SK-N-SH (cell line): ENCODE results near the gene ASIC2. TPM values are rescaled to one million over a fixed set of nuclear protein-coding genes. Genes with fewer than 3 reads are reported as not detected.

Source experiments
- CTCF ChIA-PET: fragments of 300-600, 350-600 bp; formaldehyde crosslinking; extraction: SDS; loops from one replicate; lab custom pipeline; 2021; lab: Yijun Ruan, JAX
- POLR2A ChIA-PET: fragments of 350-600 bp; sonication (Branson Sonifier 250); formaldehyde crosslinking; extraction: SDS; loops from one replicate; lab custom pipeline; 2020; ENCODE audit warnings: antibody characterized with exemption, inconsistent platforms; lab: Yijun Ruan, JAX
- DNase-seq: peaks from one replicate; pipeline ENCODE4 v3.0.0; 2012
- H2AFZ ChIP-seq: fragments of 200-600 bp; sonication (generic); 2 replicates; pipeline ENCODE4 v1.8.1; 2016; ENCODE audit warnings: antibody characterized with exemption, mild to moderate bottlenecking, low read depth
- H3F3A ChIP-seq: fragments of 200-600 bp; sonication (generic); replicated peaks from 2 replicates; pipeline ENCODE3; 2016; ENCODE audit warnings: antibody characterized with exemption, mild to moderate bottlenecking; ENCODE audit not compliant: insufficient read depth
- H3K27ac ChIP-seq, 2 experiments: fragments of 200-500 bp in 1 of 2; fragments of 200-600 bp in 1 of 2; sonication (Bioruptor generic) in 1 of 2; sonication (generic), shearing (Covaris generic) in 1 of 2; 2 replicates each; pipeline versions ENCODE4 v1.5.1 to v1.6.1; 2014 to 2016; ENCODE audit warnings: low read depth in 2 of 2, inconsistent platforms in 1 of 2, low read length in 1 of 2, mild to moderate bottlenecking in 1 of 2, mixed read lengths in 1 of 2
- H3K27me3 ChIP-seq: fragments of 200-600 bp; sonication (generic), shearing (Covaris generic); 2 replicates; pipeline ENCODE4 v1.6.1; 2016; ENCODE audit warnings: mixed run types; ENCODE audit not compliant: insufficient read depth
- H3K36me3 ChIP-seq, 2 experiments: fragments of 200-500 bp in 1 of 2; fragments of 200-600 bp in 1 of 2; sonication (Bioruptor generic) in 1 of 2; sonication (generic) in 1 of 2; replicated peaks in 1 of 2; 2 replicates each; pipeline versions ENCODE3 to v1.5.1; 2014 to 2016; ENCODE audit warnings: low read length in 1 of 2, mild to moderate bottlenecking in 1 of 2; ENCODE audit not compliant: insufficient read depth in 2 of 2, control insufficient read depth in 1 of 2
- H3K4me1 ChIP-seq, 2 experiments: fragments of 200-500 bp in 1 of 2; fragments of 200-600 bp in 1 of 2; sonication (Bioruptor generic) in 1 of 2; sonication (generic), shearing (Covaris generic) in 1 of 2; 2 replicates each; pipeline versions ENCODE4 v1.5.1 to v1.6.1; 2014 to 2016; ENCODE audit warnings: low read depth in 1 of 2, low read length in 1 of 2, mixed run types in 1 of 2; ENCODE audit not compliant: insufficient read depth in 2 of 2, control insufficient read depth in 1 of 2
- H3K4me2 ChIP-seq: fragments of 200-600 bp; sonication (generic), shearing (Covaris generic); 2 replicates; pipeline ENCODE4 v1.6.1; 2017; ENCODE audit warnings: mixed run types
- H3K4me3 ChIP-seq, 2 experiments: fragments of 200-500 bp in 1 of 2; fragments of 200-600 bp in 1 of 2; sonication (Bioruptor generic) in 1 of 2; sonication (generic), shearing (Covaris generic) in 1 of 2; 2 replicates each; pipeline versions ENCODE4 v1.5.1 to v1.8.1; 2014 to 2016; ENCODE audit warnings: low read depth in 2 of 2, inconsistent platforms in 1 of 2, low read length in 1 of 2, mild to moderate bottlenecking in 1 of 2, mixed read lengths in 1 of 2, moderate library complexity in 1 of 2
- H3K79me2 ChIP-seq: fragments of 200-600 bp; sonication (generic); 2 replicates; pipeline ENCODE4 v1.8.1; 2017; ENCODE audit warnings: mild to moderate bottlenecking; ENCODE audit not compliant: insufficient read depth
- H3K9ac ChIP-seq: fragments of 200-600 bp; sonication (generic); 2 replicates; pipeline ENCODE4 v1.6.1; 2017; ENCODE audit warnings: mixed run types
- H3K9me2 ChIP-seq: fragments of 200-600 bp; sonication (generic); 2 replicates; pipeline ENCODE4 v1.6.1; 2017; ENCODE audit warnings: mixed run types
- H3K9me3 ChIP-seq: fragments of 200-600 bp; sonication (generic); 2 replicates; pipeline ENCODE4 v1.6.1; 2017; ENCODE audit warnings: mixed run types, mild to moderate bottlenecking, moderate library complexity
- H4K20me1 ChIP-seq: fragments of 200-600 bp; sonication (generic); 2 replicates; pipeline ENCODE4 v1.6.1; 2017; ENCODE audit warnings: mild to moderate bottlenecking, mixed run types; ENCODE audit not compliant: insufficient read depth
- CHD2 ChIP-seq: fragments of 150-350 bp; IDR thresholded peaks from 2 replicates; pipeline ENCODE4 v1.6.1; 2018; ENCODE audit warnings: low read length; ENCODE audit not compliant: partially characterized antibody
- CTCF ChIP-seq: fragments of 200-600 bp; sonication (generic); IDR thresholded peaks from 2 replicates; pipeline ENCODE4 v1.6.1; 2017; ENCODE audit warnings: antibody characterized with exemption, mild to moderate bottlenecking, moderate library complexity
- ELF1 ChIP-seq: IDR thresholded peaks from 2 replicates; pipeline ENCODE4 v1.4.0; 2012
- EP300 ChIP-seq, 2 experiments: IDR thresholded peaks; 2 replicates each; pipeline versions ENCODE4 v1.4.0 to v1.6.1; 2012; ENCODE audit warnings: borderline replicate concordance in 1 of 2, low read depth in 1 of 2, low read length in 1 of 2
- FOXJ3 ChIP-seq: sonication (generic); formaldehyde crosslinking; IDR thresholded peaks from 2 replicates; pipeline ENCODE4 v1.5.1; 2020; ENCODE audit warnings: mild to moderate bottlenecking, missing genetic modification reagents
- JUND ChIP-seq: IDR thresholded peaks from 2 replicates; pipeline ENCODE4 v1.4.0; 2012
- MEF2A ChIP-seq: IDR thresholded peaks from 2 replicates; pipeline ENCODE4 v1.4.0; 2012; ENCODE audit warnings: low read depth, borderline replicate concordance
- NFIC ChIP-seq: IDR thresholded peaks from 2 replicates; pipeline ENCODE4 v1.4.0; 2012; ENCODE audit warnings: borderline replicate concordance
- TEAD4 ChIP-seq: IDR thresholded peaks from 2 replicates; pipeline ENCODE4 v1.4.0; 2012; ENCODE audit warnings: mild to moderate bottlenecking, borderline replicate concordance; ENCODE audit not compliant: insufficient read depth
- USF1 ChIP-seq: IDR thresholded peaks from 2 replicates; pipeline ENCODE4 v1.4.0; 2012; ENCODE audit warnings: low read depth, borderline replicate concordance
- WGBS: methylation state at CpG from one replicate; pipeline ENCODE4 v1.1.6; 2017; ENCODE audit warnings: low lambda C conversion rate; 5-methylcytosine and 5-hydroxymethylcytosine counted together
- polyA plus RNA-seq, 3 experiments: library from polyadenylated mRNA; depleted of rRNA; stranded (reverse); fragments of >200 nt; gene quantifications; 2 replicates each; pipeline ENCODE4 v1.2.3, GENCODE V29; 2012

The ASIC2 gene
- polyA plus RNA-seq, 1 of the 3 experiments (the other 2 are of a cell fraction) = 0.08 TPM

- no peak for TF ChIP-seq CHD2
- no peak for TF ChIP-seq MEF2A
- no peak for TF ChIP-seq EP300 (IDR thresholded peaks at IDR 0.05; ENCODE audit: borderline replicate concordance in 1 of 2, low read depth in 1 of 2, low read length in 1 of 2)
- TF ChIP-seq TEAD4 = no peak
- no peak for TF ChIP-seq FOXJ3 (CRISPR knock-in tag)
- no peak for TF ChIP-seq CTCF
- no peak for TF ChIP-seq NFIC
- no peak for TF ChIP-seq USF1
- no peak for TF ChIP-seq JUND
Measured at GRCh38 chr17:33294994-33295393, 1.9 kb upstream of the ASIC2 start (continued).

GRCh38 chr17:33292201-33292980, 704 bp downstream of the ASIC2 start:
- no peak overlapping the region for H2AFZ ChIP-seq
- H3K27me3 ChIP-seq = peaks cover 21% of the 10 kb centered on the region
- H3K9ac ChIP-seq = no peak overlapping the region
- H4K20me1 ChIP-seq = no peaks in the 10 kb centered on the region
- H3K4me3 ChIP-seq = peak overlapping the region; percentile 18 to 53
- TF ChIP-seq CTCF = peak; percentile 40; the same call in 1 of the 2 replicates
- TF ChIP-seq ELF1 = no peak
- H3K79me2 ChIP-seq = no peaks in the 10 kb centered on the region
- no peaks in the 10 kb centered on the region; a peak in 1 of 4 replicates for H3K4me1 ChIP-seq
- ChIA-PET POLR2A (no interaction called here), CTCF (interaction anchor here (0.7 to 2.3 kb wide), 11 partner anchors 8 to 398 kb away, joined by 3 to 8 read pairs (median 4); no protein-coding TSS in a partner anchor)
- H3K9me2 ChIP-seq = no peaks in the 10 kb centered on the region
- no peaks in the 10 kb centered on the region for H3K36me3 ChIP-seq
- no peaks in the 10 kb centered on the region for H3K9me3 ChIP-seq
- H3K27ac ChIP-seq = no peak overlapping the region
- peak overlapping the region; percentile 83 for H3K4me2 ChIP-seq
- peak; percentile 81 for DNase-seq
- WGBS = 0% methylated on average over 20 of the region's 72 CpGs
- no peaks in the 10 kb centered on the region for H3F3A ChIP-seq
